GM23248 (cell line): ENCODE data around the gene ATL3. TPM values are rescaled to one million over a fixed set of nuclear protein-coding genes. Genes with fewer than 3 reads are reported as not detected.

Experiments used
- DNase-seq: peaks from one replicate; pipeline ENCODE4 v3.0.0-alpha.2; 2015
- H2AFZ ChIP-seq: fragments of 200-600 bp; sonication (generic); 2 replicates; pipeline ENCODE4 v1.6.1; 2016; ENCODE audit warnings: antibody characterized with exemption
- H3F3A ChIP-seq: fragments of 200-600 bp; sonication (generic); 2 replicates; pipeline ENCODE4 v1.6.1; 2016; ENCODE audit warnings: mild to moderate bottlenecking, antibody characterized with exemption, mixed run types; ENCODE audit not compliant: insufficient read depth
- H3K27ac ChIP-seq: fragments of 200-600 bp; sonication (generic); 2 replicates; pipeline ENCODE4 v1.5.1; 2016; ENCODE audit warnings: mild to moderate bottlenecking
- H3K27me3 ChIP-seq: fragments of 200-600 bp; sonication (generic); replicated peaks from 2 replicates; pipeline ENCODE4 v1.6.1; 2016; ENCODE audit warnings: mild to moderate bottlenecking; ENCODE audit not compliant: insufficient read depth
- H3K36me3 ChIP-seq: fragments of 200-600 bp; sonication (generic); 2 replicates; pipeline ENCODE4 v1.6.1; 2016; ENCODE audit warnings: low read depth, mild to moderate bottlenecking
- H3K4me1 ChIP-seq: fragments of 200-600 bp; sonication (generic); 2 replicates; pipeline ENCODE4 v1.6.1; 2016; ENCODE audit warnings: mild to moderate bottlenecking; ENCODE audit not compliant: insufficient read depth
- H3K4me2 ChIP-seq: fragments of 200-600 bp; sonication (generic); one replicate; pipeline ENCODE4 v1.6.1; 2016; ENCODE audit warnings: mild to moderate bottlenecking; ENCODE audit not compliant: unreplicated experiment
- H3K4me3 ChIP-seq: fragments of 200-600 bp; sonication (generic); 2 replicates; pipeline ENCODE4 v1.5.1; 2016; ENCODE audit warnings: mild to moderate bottlenecking
- H3K79me2 ChIP-seq: fragments of 200-600 bp; sonication (generic); 2 replicates; pipeline ENCODE4 v1.6.1; 2016; ENCODE audit warnings: mild to moderate bottlenecking; ENCODE audit not compliant: insufficient read depth
- H3K9ac ChIP-seq: fragments of 200-600 bp; sonication (generic); 2 replicates; pipeline ENCODE4 v1.6.1; 2016; ENCODE audit warnings: mild to moderate bottlenecking
- H3K9me2 ChIP-seq: fragments of 200-600 bp; sonication (generic); 2 replicates; pipeline ENCODE4 v1.6.1; 2016; ENCODE audit warnings: mixed run types, mild to moderate bottlenecking, moderate library complexity; ENCODE audit not compliant: insufficient read depth
- H3K9me3 ChIP-seq: fragments of 200-600 bp; sonication (generic); one replicate; pipeline ENCODE4 v1.6.1; 2017; ENCODE audit warnings: low read depth
- H4K20me1 ChIP-seq: fragments of 200-600 bp; sonication (generic); 2 replicates; pipeline ENCODE4 v1.6.0; 2016; ENCODE audit not compliant: insufficient read depth
- EZH2 ChIP-seq: fragments of 200-600 bp; sonication (generic); IDR thresholded peaks from 2 replicates; pipeline ENCODE4 v1.6.1; 2018; ENCODE audit warnings: antibody characterized with exemption, mild to moderate bottlenecking; ENCODE audit not compliant: insufficient read depth, poor library complexity, severe bottlenecking
- EZH2phosphoT487 ChIP-seq: fragments of 200-600 bp; sonication (generic); IDR thresholded peaks from 2 replicates; pipeline ENCODE4 v1.6.1; 2018; ENCODE audit warnings: antibody characterized with exemption, moderate library complexity, mild to moderate bottlenecking, low read depth; ENCODE audit not compliant: insufficient read depth
- WGBS, 2 experiments: methylation state at CpG; one replicate each; pipeline ENCODE4 v1.1.6; 2015 to 2017; ENCODE audit warnings: low lambda C conversion rate in 2 of 2, low coverage in 1 of 2; ENCODE audit errors: missing lambda C conversion rate in 2 of 2; 5-methylcytosine and 5-hydroxymethylcytosine counted together
- in situ Hi-C: fragments of 300-500 bp; cut with MboI; formaldehyde crosslinking; loops from 2 replicates; pipeline ENCODE4 v1.15.0; 2020
- polyA plus RNA-seq: library from polyadenylated mRNA; unstranded; fragments of >200 nt; fragmentation: Nextera tagmentation; extraction: Ambion mirVana; gene quantifications from 2 replicates; pipeline ENCODE4 v1.2.1, GENCODE V29; 2016
- total RNA-seq: library from RNA; depleted of rRNA; stranded (reverse); fragments of >200 nt; shearing (Covaris generic); gene quantifications from 2 replicates; pipeline ENCODE4 v1.2.3, GENCODE V29; 2014; rRNA removed

ATL3 gene
- 199 and 210 TPM in 2 replicates for total RNA-seq
- 79.5 and 79.9 TPM in 2 replicates for polyA plus RNA-seq

GRCh38 chr11:63671322-63672155 is at the start of gene ATL3:
Gene ATL3, minus strand, starts transcription at chr11:63671376. Its CDS starts 41 bp downstream, at chr11:63671335.
- Histone ChIP-seq H4K20me1 (no peaks in the 10 kb centered on the region; the same call in 1 of the 2 replicates), H2AFZ (peak within 1 kb of the TSS; percentile 64), H3K36me3 (no peaks in the 10 kb centered on the region), H3K27ac (peak within 1 kb of the TSS; percentile 91), H3K9me2 (no peaks in the 10 kb centered on the region), H3K4me3 (peak within 1 kb of the TSS; percentile 86), H3K9ac (peak within 1 kb of the TSS; percentile 94), H3K4me1 (peaks cover 54% of the 10 kb centered on the region), H3K27me3 (no peaks in the 10 kb centered on the region), H3F3A (peaks cover 62% of the 10 kb centered on the region), H3K4me2 (peak within 1 kb of the TSS; percentile 95), H3K79me2 (peaks cover 32% of the 10 kb centered on the region), H3K9me3 (no peaks in the 10 kb centered on the region)
- peak; percentile 96 for DNase-seq
- in situ Hi-C loops, result no loop called here
- WGBS, 2 experiments, result 10 to 13% methylated on average over 61 to 68 of the region's 69 CpGs
- no peak for TF ChIP-seq EZH2phosphoT487

- peaks cover 3% of the 10 kb centered on the region; the same call in 1 of the 2 replicates for H3K36me3 ChIP-seq
- no peak for DNase-seq
- H2AFZ ChIP-seq, result no peak overlapping the region
- no peak overlapping the region for H3K27ac ChIP-seq
- WGBS, 2 experiments, result 99 to 100% methylated on average over 3 of the region's 3 CpGs
- in situ Hi-C loops, result no loop called here
- no peaks in the 10 kb centered on the region for H4K20me1 ChIP-seq
- no peak overlapping the region for H3K9ac ChIP-seq
- no peak overlapping the region for H3K4me2 ChIP-seq
- H3K79me2 ChIP-seq, result peaks cover 91% of the 10 kb centered on the region
- H3K4me3 ChIP-seq, result no peak overlapping the region
- 0 out of 2 replicates have a peak, but pooled peaks cover 4% of the 10 kb centered on the region for H3F3A ChIP-seq
- TF ChIP-seq EZH2 (no peak), EZH2phosphoT487 (no peak)
- H3K9me3 ChIP-seq, result no peaks in the 10 kb centered on the region
- no peaks in the 10 kb centered on the region for H3K27me3 ChIP-seq
- H3K9me2 ChIP-seq, result no peaks in the 10 kb centered on the region
- H3K4me1 ChIP-seq, result peaks cover 4% of the 10 kb centered on the region; the same call in 1 of the 2 replicates
Measured at GRCh38 chr11:63720611-63721010, 49.4 kb upstream of the ATL3 start.

- peak; percentile 14 for DNase-seq
Measured at GRCh38 chr11:63719987-63720386, 48.8 kb upstream of the ATL3 start.

GRCh38 chr11:63719001-63719400 is 47.8 kb upstream of the ATL3 start:
- Histone ChIP-seq H3K4me1 (peaks cover 6% of the 10 kb centered on the region; the same call in 1 of the 2 replicates), H3K9me3 (no peaks in the 10 kb centered on the region), H3K27ac (no peak overlapping the region), H3K79me2 (peaks cover 96% of the 10 kb centered on the region), H3K4me3 (no peak overlapping the region), H3K27me3 (no peaks in the 10 kb centered on the region), H3K36me3 (peaks cover 3% of the 10 kb centered on the region; the same call in 1 of the 2 replicates), H3K9me2 (no peaks in the 10 kb centered on the region), H4K20me1 (no peaks in the 10 kb centered on the region), H2AFZ (no peak overlapping the region), H3F3A (0 out of 2 replicates have a peak, but pooled peaks cover 5% of the 10 kb centered on the region), H3K9ac (no peak overlapping the region), H3K4me2 (no peak overlapping the region)
- TF ChIP-seq EZH2 (no peak), EZH2phosphoT487 (no peak)
- in situ Hi-C loops, result no loop called here
- 88 to 97% methylated on average over 1 of the region's 1 CpG for WGBS, 2 experiments
- no peak for DNase-seq

More at GRCh38 chr11:63719987-63720386, 48.8 kb upstream of the ATL3 start:
- TF ChIP-seq EZH2 (no peak), EZH2phosphoT487 (no peak)
- Histone ChIP-seq H3K9ac (no peak overlapping the region), H2AFZ (no peak overlapping the region), H3K9me3 (no peaks in the 10 kb centered on the region), H3K27me3 (no peaks in the 10 kb centered on the region), H4K20me1 (no peaks in the 10 kb centered on the region), H3K9me2 (no peaks in the 10 kb centered on the region), H3K27ac (no peak overlapping the region), H3K4me1 (peaks cover 6% of the 10 kb centered on the region; the same call in 1 of the 2 replicates), H3K4me2 (no peak overlapping the region), H3K79me2 (peaks cover 92% of the 10 kb centered on the region), H3F3A (0 out of 2 replicates have a peak, but pooled peaks cover 5% of the 10 kb centered on the region), H3K36me3 (peaks cover 3% of the 10 kb centered on the region; the same call in 1 of the 2 replicates), H3K4me3 (no peak overlapping the region)
- 92 to 93% methylated on average over 2 of the region's 2 CpGs for WGBS, 2 experiments
- in situ Hi-C loops, result no loop called here
